EH (cell line): ENCODE measurements around the gene FLNB.
"Not testable (repeated sequence)": the region's sequence is repeated elsewhere in the genome, so short reads cannot be mapped to it uniquely, and the experiment has no call there.

Experiments
- DNase-seq: peaks from one replicate; pipeline ENCODE4 v3.0.0-alpha.2; 2015; ENCODE audit warnings: low read depth

The FLNB gene

DNA sequence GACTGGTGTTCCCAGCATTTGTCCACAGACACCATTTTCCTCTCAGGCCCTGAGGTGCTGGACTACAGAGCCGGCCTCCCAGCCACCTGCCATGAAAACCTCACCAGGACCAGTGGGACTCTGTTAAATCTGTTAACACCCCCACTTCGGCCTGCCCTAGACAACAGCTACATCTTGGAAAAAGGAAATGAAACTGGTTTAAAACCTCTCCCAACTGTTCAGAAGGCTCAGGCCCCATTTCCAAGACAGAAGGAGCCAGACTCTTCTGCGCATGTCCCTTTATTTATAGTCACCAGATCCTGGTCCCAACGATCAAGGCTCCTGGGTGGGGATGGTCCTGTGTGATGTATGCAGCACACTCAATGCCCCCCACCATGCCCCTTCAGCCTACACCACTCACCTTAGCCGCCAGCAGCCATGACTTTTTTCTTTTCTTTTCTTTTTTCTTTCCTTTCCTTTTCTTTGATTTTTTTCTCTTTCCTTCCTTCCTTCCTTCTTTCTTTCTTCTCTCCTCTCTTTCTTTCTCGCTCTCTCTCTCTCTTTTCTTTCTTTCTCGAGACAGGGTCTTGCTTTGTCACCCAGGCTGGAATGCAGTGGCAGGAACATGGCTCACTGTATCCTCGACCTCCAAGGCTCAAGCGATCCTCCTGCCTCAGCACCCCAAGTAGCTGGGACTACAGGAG lies 25.5 kb upstream of the FLNB start:
- no peak for DNase-seq

DNA sequence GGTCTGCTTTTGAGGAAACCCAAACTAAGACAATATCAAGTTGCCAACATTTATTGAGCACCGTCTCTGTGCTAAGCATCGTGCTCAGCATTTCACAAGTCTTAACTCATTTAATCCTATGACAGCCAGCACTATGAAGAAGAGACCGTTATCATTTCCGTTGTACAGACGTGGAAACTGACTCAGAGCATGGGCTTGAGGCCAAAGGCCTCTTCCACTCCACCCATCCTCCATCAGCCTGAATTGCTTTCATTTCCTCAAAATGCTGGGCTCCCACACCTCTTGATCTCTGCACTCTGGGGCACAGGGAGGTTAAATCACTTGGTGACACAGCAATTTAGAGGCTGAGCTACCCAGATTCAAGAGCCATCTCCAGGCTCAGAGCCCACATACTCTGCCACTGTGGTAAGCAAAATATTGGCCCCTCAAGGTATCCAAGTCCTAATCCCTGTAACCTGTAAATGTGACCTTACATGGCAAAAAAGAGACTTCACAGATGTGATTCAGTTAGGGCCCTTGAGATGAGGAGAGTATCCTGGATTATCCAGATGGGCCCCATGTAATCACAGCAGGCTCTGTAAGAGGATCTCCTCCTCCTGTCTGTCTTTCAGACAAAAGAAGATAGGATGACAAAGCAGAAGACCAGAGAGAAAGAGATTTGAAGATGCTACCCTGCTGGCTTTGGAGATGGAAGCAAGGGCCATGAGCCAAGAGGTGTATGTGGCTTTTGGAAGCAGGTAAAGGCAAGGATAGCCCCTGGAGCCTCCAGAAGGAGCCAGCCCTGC lies 24.3 kb upstream of the FLNB start:
- DNase-seq, result peak; percentile 96

DNA sequence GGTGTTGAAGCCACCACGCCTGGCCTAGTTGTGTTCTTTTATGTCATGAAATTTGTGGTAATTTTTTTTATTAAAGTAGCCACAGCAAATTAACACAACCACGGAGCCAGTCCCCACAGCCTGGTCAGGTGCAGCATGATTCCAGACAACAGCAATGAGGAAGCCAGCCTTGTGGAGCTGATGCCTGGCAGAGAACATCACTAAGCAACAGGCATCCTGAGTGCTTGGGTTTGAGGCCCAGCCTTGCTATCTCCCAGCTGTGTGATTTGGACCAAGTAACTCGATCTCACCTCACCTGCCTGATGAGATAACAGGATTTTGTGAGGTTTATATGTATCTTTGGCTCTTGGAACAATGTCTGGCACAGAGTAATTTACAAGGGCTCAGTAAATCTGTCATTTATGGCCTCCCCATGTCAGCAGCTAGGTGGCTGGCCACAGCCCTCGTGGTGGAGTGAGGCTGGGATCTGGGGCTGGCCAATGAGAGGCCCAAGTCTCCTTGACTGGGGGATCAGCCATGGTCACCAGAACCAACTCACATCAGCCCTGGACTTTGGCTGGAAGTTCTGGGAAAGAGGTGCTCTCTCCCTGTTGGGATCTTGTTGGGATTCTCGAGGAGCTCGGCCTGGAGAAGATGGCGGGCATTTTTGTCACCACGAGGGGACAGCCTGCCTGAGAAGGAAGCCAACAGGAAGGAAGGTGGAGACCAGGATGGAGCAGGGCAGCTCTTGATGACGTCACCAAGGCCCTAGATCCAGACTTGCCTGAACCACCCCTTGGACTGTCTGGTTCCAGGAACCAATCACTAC lies 22.8 kb upstream of the FLNB start:
- DNase-seq, result no peak

DNA sequence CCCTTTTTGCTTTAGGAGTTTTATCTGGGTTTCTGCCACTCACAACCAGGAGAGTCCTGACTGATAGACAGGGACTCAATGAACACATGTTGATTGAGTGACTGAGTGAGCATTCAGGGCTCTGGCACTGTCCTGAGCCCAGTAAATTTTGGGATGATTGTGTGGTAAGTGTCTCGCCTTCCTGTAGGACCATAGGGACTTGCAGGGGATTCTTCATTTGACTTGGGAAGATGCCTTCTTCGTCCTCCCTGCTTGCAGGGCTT lies 22.3 kb upstream of the FLNB start:
- DNase-seq, result no peak

DNA sequence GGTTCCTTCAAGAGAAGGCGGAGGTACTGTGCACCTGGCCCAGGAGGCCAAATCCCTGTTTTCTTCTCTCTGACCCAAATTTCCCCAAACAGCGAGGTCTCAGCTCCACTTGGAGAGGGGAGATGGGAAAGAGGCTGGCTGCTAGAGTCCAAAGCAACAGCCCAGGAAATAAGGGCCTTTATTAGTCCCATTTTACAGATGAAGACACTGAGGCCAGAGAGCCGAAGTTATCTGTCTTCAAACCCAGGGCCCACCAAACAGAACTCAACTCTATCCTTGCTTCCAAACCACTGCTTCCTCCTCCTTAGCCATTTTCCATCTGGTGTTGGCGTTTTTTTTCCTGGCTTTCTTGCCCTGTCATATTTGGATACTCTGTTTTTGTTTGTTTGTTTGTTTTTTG lies 22.0 kb upstream of the FLNB start:
- no peak for DNase-seq

DNA sequence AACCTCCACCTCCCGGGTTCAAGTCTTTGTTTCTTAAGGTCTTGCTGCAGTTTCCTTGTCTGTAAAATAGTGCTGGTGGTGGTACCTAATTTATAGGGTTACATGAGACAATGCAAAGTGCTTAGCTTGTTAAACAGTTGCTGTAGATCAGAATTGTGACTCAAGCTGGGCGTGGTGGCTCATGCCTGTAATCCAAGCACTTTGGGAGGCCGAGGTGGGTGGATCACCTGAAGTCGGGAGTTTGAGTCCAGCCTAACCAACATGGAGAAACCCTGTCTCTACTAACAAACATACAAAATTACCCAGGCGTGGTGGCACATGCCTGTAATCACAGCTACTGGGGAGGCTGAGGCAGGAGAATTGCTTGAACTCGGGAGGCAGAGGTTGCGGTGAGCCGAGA lies 19.0 kb upstream of the FLNB start:
- not testable (repeated sequence) for DNase-seq

DNA sequence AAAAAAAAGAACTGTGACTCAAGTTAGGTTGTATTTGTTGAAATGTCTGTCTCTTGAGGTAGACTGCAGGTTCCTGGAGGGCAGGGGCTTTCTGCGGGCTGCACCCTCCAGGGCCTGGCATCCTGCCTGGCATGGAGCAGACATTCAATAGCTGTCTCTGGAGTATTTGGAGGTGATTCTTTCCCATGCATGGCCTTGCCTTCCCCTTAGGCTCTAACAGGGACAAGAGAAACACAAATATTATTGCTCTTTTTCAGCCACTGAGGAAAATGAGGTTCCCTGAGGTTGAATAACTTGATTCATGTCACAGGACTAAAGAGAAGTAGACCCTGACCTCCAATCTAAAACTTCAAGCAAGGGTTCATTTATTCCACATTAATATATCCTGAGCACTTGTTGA lies 18.6 kb upstream of the FLNB start:
- DNase-seq, result no peak

DNA sequence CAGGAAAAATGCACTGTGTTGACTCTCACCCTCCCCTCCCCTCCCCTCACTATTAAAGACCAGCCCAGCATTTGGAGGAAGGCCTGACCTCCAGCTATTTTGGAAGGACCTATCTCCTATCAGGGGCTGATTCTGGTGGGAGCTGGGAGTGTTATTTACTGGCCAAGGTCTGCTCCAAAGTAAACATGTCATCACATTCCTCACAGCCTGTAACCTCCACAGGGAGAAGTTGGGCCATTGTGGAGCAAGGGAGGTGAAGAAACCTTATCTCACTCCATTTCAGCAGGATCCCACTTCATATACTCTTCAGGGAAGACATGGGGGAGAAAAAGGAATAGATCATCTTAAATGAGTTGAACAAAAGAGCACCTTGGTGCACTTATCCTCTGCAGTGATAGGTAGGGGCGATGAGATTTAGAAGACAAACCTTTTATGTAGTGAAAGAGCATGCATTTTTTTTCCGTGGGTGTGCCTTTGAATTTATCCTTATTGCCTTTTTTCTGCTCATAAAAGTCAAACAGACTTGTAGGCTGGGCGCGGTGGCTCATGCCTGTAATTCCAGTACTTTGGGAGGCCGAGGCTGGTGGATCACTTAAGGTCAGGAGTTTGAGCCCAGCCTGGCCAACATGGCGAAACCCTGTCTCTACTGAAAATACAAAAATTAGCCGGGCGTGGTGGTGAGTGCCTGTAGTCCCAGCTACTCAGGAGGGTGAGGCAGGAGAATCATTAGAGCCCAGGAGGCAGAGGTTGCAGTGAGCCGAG lies 15.6 kb upstream of the FLNB start:
- DNase-seq, result no peak

DNA sequence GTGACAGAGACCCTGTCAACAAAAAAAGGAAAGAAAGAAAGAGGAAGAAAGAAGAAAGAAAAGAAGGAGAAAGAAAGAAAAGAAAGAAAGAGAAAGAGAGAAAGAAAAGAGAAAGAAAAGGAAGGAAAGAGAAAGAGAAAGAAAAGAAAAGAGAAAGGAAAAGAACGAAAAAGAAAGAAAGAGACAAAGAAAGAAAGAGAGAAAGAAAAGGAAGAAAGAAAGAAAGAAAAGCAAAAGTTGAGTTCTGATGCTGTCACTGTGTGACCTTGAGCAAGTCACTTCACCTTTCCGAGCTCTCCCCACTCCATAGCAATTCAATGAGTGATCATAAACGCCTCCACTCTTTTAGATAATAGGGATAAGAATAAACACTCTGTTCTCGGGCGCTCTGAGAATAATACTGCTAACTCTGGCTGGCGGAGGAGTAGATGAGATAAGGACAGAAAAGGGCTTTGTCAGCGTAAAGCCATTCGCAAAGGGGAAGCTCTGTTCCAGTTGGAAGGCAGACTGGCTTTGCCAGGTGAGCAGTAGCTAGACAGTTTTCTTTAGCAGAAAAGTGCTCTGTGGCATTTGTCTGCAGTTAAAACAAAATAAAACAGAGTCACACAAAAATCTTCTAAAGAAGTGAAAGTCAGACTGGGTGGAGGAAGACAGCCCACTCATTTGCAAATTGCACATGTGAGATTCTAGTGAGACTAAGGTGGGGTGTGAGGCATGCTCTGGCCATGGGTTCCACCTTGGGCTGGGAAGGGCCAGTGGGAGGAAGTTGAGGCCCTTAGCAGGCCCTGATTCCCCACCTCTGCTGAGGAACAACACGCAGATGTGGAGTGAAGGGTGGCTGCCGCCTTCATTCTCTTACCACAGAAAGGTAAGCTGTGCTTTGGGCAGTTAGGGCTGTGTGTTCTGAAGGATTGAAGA lies 9.6 kb upstream of the FLNB start:
- peak; percentile 41 for DNase-seq

DNA sequence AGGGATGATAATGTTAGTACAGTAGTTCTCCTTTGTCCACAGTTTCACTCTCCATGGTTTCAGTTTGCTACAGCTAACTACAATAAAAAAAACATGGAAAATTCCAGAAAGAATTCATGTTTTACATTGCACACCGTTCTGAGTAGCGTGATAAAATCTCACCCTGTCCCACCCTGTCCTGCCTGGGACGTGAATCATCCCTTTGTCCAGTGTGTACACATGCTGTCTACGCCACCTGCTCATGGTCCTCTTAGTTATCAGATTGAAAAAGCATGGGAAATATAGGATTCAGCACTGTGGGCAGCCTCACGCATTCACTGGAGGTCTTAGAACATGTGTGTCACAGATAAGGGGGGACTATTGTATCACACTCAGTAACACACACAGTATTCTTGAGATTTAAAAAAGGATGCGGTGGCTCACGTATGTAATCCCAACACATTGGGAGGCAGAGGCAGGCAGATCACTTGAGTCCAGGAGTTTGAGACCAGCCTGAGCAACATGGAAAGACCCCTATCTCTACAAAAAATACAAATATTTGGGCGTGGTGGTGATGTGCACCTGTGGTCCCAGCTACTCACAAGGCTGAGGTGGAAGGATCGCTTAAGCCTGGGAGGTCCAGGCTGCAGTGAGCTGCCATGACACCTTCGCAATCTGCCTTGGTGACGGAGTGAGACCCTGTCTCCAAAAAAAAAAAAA lies 8.7 kb upstream of the FLNB start:
- DNase-seq, result peak; percentile 62

DNA sequence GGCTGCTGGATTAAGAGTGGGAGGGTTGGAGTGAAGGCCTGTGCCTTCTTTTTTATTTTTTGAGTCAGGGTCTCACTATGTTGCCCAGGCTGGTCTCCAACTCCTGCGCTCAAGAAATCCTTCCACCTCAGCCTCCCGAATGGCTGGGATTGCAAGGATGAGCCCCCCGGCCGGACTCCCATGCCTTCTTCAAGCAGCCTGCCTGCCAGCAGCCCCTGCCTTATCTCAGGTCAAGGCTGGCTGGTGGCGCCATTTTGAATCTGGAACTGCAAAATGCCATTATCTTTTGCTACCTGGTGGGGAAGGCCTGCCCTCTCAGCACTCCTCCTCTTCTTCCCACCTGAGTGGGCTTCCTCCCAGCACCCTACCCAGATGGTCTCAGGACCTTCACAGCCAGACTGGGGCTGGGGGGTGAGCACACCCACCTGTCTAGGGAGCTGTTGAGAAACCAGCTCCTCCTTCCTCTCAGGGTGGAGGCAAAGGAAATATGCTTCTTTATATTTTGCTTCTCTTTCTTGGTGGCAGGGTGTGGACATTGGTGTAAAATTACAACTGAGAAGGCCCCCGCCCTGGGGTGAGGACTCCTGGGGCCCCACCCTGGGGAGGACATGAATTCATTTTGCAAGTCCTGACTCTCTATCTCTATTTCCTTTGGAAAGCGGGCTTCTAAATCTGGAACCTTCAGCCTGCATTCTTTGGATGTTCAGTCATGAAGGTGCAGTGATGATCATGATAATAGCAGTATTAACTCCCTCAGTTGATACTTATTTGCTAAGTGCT lies 7.7 kb upstream of the FLNB start:
- DNase-seq, result no peak

DNA sequence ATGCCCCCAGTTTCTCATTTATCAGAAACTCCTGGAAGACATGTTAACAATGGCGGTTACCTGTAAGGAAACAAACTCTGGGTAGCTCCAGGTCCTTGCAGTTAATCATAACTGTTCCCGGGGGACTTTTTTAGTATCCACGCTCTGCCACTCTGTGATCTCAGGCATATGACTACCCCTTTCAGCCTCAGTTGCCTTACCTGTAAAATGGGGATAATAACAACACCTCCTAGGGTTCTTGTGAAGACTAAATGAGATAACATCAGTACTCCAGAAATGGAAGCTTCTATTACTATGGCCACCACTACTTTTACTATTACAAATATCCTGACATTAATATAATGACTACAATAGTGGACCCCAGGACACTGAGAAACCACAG lies 7.1 kb upstream of the FLNB start:
- no peak for DNase-seq

DNA sequence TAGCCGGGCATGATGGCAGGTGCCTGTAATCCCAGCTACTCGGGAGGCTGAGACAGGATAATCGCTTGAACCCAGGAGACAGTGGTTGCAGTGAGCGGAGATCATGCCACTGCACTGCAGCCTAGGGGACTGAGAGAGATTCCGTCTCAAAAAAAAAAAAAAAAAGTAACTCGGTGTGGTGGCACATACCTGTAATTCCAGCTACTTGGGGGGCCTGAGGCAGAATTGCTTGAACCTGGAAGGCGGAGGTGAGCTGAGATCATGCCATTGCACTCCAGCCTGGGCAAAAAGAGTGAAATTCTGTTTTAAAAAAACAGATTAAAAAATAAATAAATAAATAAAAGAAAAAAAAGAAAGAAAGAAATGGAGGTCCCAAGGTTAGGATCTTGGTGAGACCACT lies 6.2 kb upstream of the FLNB start:
- no peak for DNase-seq

DNA sequence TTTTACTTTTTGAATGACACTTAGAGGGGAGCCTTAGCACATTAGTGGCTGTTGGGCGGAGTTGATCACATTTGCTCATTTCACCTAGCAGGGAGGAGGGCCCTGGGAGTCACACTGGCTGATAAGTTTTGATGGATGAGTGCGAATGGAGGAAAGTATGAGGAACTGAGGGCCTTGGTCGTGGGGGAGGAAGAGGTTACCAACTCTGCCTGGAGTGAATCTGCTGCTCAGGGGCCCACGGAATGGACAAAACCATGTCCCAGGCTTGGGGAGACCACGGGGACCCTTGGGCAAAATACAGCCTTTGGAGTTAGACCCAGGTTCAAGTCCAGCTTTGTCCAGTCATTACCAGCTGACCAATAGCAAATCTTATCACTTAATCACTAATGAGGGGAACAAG lies 5.1 kb upstream of the FLNB start:
- DNase-seq, result no peak

DNA sequence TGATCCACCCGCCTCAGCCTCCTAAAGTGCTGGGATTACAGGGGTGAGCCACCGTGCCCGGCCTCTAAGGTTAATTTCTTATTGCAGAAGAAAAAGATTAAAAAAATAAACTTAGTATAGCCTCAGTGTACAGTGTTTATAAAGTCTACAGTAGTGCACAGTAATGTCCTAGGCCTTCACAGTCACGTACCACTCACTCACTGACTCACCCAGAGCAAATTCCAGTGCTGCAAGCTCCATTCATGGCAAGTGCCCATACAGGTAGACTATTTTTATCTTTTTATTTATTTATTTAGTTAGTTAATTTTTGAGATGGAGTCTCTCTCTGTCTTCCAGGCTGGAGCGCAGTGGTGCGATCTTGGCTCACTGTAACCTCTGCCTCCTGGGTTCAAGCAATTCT lies 3.2 kb upstream of the FLNB start:
- DNase-seq, result peak; percentile 85

DNA sequence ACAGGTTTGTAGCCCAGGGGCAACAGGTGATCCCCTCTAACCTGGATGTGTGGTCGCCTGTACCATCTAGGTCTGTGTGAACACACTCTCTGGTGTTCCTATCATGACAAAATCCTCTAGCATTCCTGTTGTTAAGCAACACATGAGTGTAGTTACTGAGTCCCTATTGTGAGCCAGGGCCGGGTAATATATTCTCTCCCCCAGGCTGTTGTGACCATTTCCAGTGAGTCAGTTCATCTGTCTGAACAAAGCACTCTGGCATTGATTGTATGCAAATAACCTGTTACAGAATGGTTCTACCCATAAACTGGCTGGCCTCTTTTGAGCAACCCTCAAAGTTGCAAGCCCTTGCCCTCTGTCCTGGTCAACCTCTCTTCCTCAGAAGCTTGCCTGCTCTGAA lies 2.6 kb upstream of the FLNB start:
- peak; percentile 83 for DNase-seq

DNA sequence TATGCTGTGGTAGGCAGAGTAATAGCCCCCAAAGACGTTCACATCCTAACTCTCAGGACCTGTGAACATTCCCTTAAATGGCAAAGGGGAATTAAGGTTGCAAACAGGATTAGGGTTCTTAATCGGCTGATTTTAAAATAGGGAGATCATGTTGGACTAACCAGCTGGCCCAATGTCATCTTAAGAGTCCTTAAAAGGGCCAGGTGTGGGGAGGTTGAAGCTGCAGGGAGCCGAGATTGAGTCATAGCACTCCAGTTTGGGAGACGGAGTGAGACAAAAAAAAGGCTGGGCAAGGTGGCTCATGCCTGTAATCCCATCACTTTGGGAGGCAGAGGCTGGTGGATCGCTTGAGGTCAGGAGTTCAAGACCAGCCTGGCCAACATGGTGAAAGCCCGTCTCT lies 1.6 kb upstream of the FLNB start:
- DNase-seq, result no peak

DNA sequence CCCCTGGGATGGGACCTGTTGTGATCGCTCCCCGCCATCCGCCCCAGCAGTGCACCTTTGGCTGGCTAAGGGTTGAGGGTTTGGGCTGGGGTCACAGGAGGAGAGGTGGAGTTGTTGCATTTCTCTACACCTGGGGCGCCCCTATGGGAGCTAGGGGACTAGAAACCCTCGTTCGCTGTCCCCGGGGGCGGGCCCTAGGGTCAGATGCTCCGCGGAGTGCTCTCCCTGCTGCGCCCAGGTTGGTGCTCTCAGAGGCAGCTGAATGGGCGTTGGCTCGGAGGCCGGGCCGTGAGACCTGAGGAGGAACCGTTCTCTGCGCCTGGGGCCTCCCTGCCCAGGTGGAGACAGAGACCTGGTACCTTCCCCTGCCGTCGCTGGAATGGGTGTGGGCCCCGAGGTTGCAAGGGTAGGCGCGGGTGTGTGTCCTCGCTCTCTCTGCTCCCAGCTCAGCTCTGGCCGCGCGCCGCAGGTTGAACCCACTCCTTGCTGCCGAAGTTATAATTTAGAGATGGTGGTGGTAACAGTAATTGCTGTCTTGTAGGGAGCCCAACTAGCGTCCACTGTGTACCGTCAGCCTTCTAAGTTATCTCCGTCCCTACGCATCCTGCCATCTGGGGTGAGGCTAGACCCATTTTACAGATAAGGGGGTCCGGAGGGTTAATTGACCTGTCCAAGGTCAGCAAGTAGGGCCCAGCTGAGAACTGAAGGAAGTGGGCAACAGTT lies 965 bp downstream of the FLNB start:
- no peak for DNase-seq

DNA sequence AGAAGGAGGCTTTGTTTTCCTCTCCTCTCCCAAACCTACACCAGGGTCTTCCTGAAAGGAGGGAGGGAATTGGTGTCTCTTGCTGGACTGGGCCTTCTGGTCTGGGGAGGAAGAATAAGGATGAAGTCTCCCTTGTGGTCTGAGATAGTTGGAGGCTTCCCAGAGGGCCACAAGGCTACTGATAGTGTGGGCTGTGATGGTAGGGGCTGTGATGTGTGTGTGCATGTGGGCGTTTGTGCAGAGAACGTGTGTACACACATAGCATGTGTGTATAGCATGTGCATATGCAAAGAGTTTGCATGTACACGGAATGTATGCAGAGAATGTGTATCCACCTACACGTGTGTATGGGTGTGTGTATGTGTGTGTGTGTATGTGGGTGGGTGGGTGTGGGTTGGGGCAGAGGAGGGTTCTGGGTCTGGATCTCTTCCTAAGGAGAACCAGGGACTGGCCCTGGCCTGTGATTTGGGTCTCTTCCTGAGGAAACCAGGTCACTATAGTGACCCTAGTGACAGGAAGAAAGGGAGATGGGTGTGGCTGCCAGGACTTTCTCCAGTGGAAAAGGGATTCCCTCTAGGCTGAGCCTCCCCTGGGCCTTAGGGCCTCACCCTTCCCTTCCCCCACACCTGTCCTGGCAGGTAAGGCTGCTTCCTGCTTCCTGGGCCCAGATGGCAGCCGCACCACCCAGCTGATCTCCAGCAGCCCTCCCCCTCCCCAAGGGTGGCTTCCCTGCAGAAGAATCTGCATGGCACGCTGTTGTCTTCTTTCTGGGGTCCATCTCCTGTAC lies 1.7 kb downstream of the FLNB start:
- no peak for DNase-seq
